HG03354 (cell line): ENCODE results near the gene ANGEL2.

Experiments
- ATAC-seq: cut with Tn5 transposase; IDR thresholded peaks from one replicate; pipeline ENCODE4 v1.9.1; 2021; ENCODE audit warnings: mild to moderate bottlenecking; ENCODE audit not compliant: unreplicated experiment, poor library complexity, severe bottlenecking

ANGEL2 gene

GRCh38 chr1:212955098-212955497 lies 60.6 kb downstream of the ANGEL2 start:
- no peak for ATAC-seq

GRCh38 chr1:212954514-212954913 lies 61.2 kb downstream of the ANGEL2 start:
- ATAC-seq: no peak

GRCh38 chr1:212953321-212953720 lies 62.3 kb downstream of the ANGEL2 start:
- ATAC-seq: no peak

- no peak for ATAC-seq
Observed at GRCh38 chr1:212952641-212952976, 63.1 kb downstream of the ANGEL2 start.

GRCh38 chr1:212951947-212952640 lies 63.6 kb downstream of the ANGEL2 start:
- ATAC-seq: no peak

GRCh38 chr1:212951126-212951946 lies 64.3 kb downstream of the ANGEL2 start:
- ATAC-seq: peak; percentile 12

- ATAC-seq: peak; percentile 96
Observed at GRCh38 chr1:212950243-212951125, 65.2 kb downstream of the ANGEL2 start, which contains the start of gene VASH2. Gene VASH2, plus strand, starts transcription at chr1:212950541. Its CDS starts 1,002 bp downstream, at chr1:212951543.

GRCh38 chr1:212949771-212950170 lies 65.9 kb downstream of the ANGEL2 start:
- ATAC-seq: no peak

GRCh38 chr1:212946872-212947271 lies 68.8 kb downstream of the ANGEL2 start:
- no peak for ATAC-seq

GRCh38 chr1:212945463-212946160 lies 70.1 kb downstream of the ANGEL2 start:
- no peak for ATAC-seq

GRCh38 chr1:212945056-212945455 lies 70.6 kb downstream of the ANGEL2 start:
- no peak for ATAC-seq

- ATAC-seq: peak; percentile 54
Observed at GRCh38 chr1:212944229-212944901, 71.3 kb downstream of the ANGEL2 start.

GRCh38 chr1:212943393-212943710 lies 72.3 kb downstream of the ANGEL2 start:
- ATAC-seq: no peak

- ATAC-seq: no peak
Observed at GRCh38 chr1:212942679-212943392, 72.8 kb downstream of the ANGEL2 start.
